Thyroid gland (tissue), 4 donors: ENCODE measurements around the gene SPTY2D1.

Experiments used
- POLR2A ChIP-seq, 2 donors: fragments of 450-650 bp; IDR thresholded peaks; one replicate each; pipeline ENCODE4 v1.6.1; 2017; ENCODE audit warnings: antibody characterized with exemption in 2 of 2, mild to moderate bottlenecking in 2 of 2, moderate library complexity in 1 of 2
- TF ChIP-seq, protein P1 (sequence below), 6 experiments: fragments of 200-600 bp in 3 of 6; fragments of 450-650 bp in 3 of 6; sonication (generic) in 3 of 6; IDR thresholded peaks; one replicate each; pipeline ENCODE4 v1.5.1; 2016 to 2019; ENCODE audit warnings: antibody characterized with exemption in 6 of 6, mild to moderate bottlenecking in 2 of 6, inconsistent platforms in 1 of 6, moderate library complexity in 1 of 6

DNA sequence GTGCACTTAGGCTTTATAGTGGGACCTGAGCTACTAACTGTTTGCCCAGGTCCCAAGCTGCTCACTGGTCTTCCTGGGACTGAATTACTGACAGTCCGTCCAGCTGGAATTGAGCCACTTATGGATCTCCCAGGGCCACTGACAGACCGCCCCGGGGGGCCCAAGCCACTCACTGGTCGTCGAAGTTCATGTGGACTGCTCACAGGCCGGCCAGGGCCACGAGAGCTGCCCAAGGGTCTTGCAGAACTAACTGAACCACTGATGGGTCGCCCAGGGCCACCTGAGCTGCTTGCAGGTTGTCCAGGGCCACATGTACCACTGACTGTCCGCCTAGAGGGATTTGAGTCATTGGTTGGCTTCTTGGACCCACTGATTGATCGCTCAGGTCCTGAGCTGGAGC lies 19.5 kb downstream of the SPTY2D1 start:
- TF ChIP-seq POLR2A (IDR thresholded peaks at IDR 0.05), result no peak
- TF ChIP-seq, protein P1, sequence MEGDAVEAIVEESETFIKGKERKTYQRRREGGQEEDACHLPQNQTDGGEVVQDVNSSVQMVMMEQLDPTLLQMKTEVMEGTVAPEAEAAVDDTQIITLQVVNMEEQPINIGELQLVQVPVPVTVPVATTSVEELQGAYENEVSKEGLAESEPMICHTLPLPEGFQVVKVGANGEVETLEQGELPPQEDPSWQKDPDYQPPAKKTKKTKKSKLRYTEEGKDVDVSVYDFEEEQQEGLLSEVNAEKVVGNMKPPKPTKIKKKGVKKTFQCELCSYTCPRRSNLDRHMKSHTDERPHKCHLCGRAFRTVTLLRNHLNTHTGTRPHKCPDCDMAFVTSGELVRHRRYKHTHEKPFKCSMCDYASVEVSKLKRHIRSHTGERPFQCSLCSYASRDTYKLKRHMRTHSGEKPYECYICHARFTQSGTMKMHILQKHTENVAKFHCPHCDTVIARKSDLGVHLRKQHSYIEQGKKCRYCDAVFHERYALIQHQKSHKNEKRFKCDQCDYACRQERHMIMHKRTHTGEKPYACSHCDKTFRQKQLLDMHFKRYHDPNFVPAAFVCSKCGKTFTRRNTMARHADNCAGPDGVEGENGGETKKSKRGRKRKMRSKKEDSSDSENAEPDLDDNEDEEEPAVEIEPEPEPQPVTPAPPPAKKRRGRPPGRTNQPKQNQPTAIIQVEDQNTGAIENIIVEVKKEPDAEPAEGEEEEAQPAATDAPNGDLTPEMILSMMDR (IDR thresholded peaks at IDR 0.05), result no peak
